ENCODE measurements around the gene ZNF462. TPM values are rescaled to one million over a fixed set of nuclear protein-coding genes. Genes with fewer than 3 reads are reported as not detected.

ZNF462 gene
- total and polyA plus RNA-seq, 4 donors, result 0.35 to 2.1 (median 1.4) TPM

GRCh38 chr9:106906129-106906528 lies 43.2 kb downstream of the ZNF462 start:
- no peak overlapping the region for H3K9ac ChIP-seq (ENCODE audit: low read depth in 1 of 2, low read length in 2 of 2)
- no peak for DNase-seq (ENCODE audit: low spot score)
- peaks cover 0 to 4% (median under 1%) of the 10 kb centered on the region in 4 donors for H3K9me3 ChIP-seq (ENCODE audit: control insufficient read depth in 4 of 4, low read length in 3 of 4)
- H3K27ac ChIP-seq (ENCODE audit: low read depth in 1 of 2, low read length in 2 of 2), result no peak overlapping the region
- WGBS, result 89% methylated on average over 3 of the region's 3 CpGs
- no peaks in the 10 kb centered on the region for H3K27me3 ChIP-seq (ENCODE audit: control insufficient read depth in 4 of 4, insufficient read depth in 4 of 4, low read length in 3 of 4)
- H3K4me1 ChIP-seq (ENCODE audit: control insufficient read depth in 4 of 4, insufficient read depth in 4 of 4, low read length in 3 of 4), result no peaks in the 10 kb centered on the region
- H3K4me3 ChIP-seq (ENCODE audit: low read depth in 1 of 3, low read length in 3 of 3), result no peak overlapping the region
- H3K36me3 ChIP-seq (ENCODE audit: control insufficient read depth in 4 of 4, insufficient read depth in 3 of 4, low read depth in 1 of 4, low read length in 3 of 4), result no peaks in the 10 kb centered on the region
- TF ChIP-seq REST (IDR thresholded peaks at IDR 0.05) (no peak), ZBTB33 (IDR thresholded peaks at IDR 0.05) (no peak), CTCF (IDR thresholded peaks at IDR 0.05; ENCODE audit: low read depth, low read length, missing input control) (no peak), MAX (IDR thresholded peaks at IDR 0.05) (no peak), GABPA (IDR thresholded peaks at IDR 0.05 in 1 of 2, conservative IDR thresholded peaks at IDR 0.05 in 1 of 2) (no peak), RXRA (IDR thresholded peaks at IDR 0.05) (no peak), FOXA2 (IDR thresholded peaks at IDR 0.05) (no peak), FOXA1 (IDR thresholded peaks at IDR 0.05) (no peak), RAD21 (IDR thresholded peaks at IDR 0.05) (no peak)

- Histone ChIP-seq H3K9ac (ENCODE audit: low read depth in 1 of 2, low read length in 2 of 2) (no peak overlapping the region), H3K9me3 (ENCODE audit: control insufficient read depth in 4 of 4, low read length in 3 of 4) (no peaks in the 10 kb centered on the region), H3K4me1 (ENCODE audit: control insufficient read depth in 4 of 4, insufficient read depth in 4 of 4, low read length in 3 of 4) (no peaks in the 10 kb centered on the region), H3K27ac (ENCODE audit: low read depth in 1 of 2, low read length in 2 of 2) (no peak overlapping the region), H3K27me3 (ENCODE audit: control insufficient read depth in 4 of 4, insufficient read depth in 4 of 4, low read length in 3 of 4) (no peaks in the 10 kb centered on the region), H3K4me3 (ENCODE audit: low read depth in 1 of 3, low read length in 3 of 3) (no peak overlapping the region), H3K36me3 (ENCODE audit: control insufficient read depth in 4 of 4, insufficient read depth in 3 of 4, low read depth in 1 of 4, low read length in 3 of 4) (no peaks in the 10 kb centered on the region)
- DNase-seq (ENCODE audit: low spot score), result no peak
- TF ChIP-seq MAX (IDR thresholded peaks at IDR 0.05) (no peak), SP1 (IDR thresholded peaks at IDR 0.05) (no peak), HNF4G (IDR thresholded peaks at IDR 0.05) (no peak), TAF1 (conservative IDR thresholded peaks at IDR 0.05) (no peak), NR2F2 (IDR thresholded peaks at IDR 0.05) (no peak), HNF4A (conservative IDR thresholded peaks at IDR 0.05) (no peak), ATF3 (IDR thresholded peaks at IDR 0.05) (no peak), RXRA (IDR thresholded peaks at IDR 0.05) (no peak), FOXA2 (IDR thresholded peaks at IDR 0.05) (no peak), FOXA1 (IDR thresholded peaks at IDR 0.05) (no peak)
- 84% methylated on average over 6 of the region's 6 CpGs for WGBS
These were observed 49.0 kb downstream of the ZNF462 start for GRCh38 chr9:106911951-106912350.

Data from liver (tissue), 9 donors.